ENCODE results near the gene PPIF.

Gene PPIF

DNA sequence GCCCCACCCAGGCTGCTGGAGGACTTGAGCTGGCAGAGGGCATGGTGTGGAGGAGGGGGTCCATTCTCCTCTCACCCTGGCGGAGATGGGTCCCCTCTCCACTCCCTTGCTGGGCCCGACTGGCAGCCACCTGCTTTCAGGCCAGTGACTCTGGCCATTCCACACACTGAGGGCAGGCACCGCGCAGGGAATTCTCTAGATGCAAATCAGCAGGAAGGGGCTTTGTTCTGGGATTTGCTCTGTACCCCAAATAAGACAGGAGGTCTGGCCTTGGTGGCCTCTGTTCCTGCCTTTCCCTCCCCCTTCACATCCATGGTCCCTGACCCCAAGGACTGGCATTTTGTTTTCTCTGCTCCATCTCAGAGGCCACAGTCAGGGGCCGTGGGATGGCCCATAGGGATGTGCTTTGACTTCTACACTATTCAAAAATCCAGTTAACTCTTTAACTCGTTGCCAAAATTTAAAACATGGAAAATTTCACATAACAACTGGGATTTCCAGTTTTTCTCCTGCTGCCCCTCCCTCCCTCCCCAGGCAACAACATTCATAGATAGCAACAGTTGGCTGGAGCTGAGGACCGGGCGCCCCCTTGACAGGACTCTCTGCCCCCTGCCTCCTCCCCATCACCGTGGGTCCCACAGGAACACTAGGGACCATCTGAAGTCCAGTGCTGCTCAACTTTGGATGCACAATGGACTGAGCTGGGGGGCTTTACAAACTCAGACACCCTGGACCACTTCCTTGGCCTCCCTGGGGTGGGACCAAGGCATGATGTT, 33.9 kb downstream of the PPIF start:
- CTCF ChIA-PET: interaction anchor here (1.7 kb wide), 1 partner anchor 20 kb away, joined by 9 read pairs; no protein-coding TSS in a partner anchor
- POLR2A ChIA-PET: no interaction called here
- peak; percentile 13 for DNase-seq (ENCODE audit: extremely low spot score)
- TF ChIP-seq, protein P1, sequence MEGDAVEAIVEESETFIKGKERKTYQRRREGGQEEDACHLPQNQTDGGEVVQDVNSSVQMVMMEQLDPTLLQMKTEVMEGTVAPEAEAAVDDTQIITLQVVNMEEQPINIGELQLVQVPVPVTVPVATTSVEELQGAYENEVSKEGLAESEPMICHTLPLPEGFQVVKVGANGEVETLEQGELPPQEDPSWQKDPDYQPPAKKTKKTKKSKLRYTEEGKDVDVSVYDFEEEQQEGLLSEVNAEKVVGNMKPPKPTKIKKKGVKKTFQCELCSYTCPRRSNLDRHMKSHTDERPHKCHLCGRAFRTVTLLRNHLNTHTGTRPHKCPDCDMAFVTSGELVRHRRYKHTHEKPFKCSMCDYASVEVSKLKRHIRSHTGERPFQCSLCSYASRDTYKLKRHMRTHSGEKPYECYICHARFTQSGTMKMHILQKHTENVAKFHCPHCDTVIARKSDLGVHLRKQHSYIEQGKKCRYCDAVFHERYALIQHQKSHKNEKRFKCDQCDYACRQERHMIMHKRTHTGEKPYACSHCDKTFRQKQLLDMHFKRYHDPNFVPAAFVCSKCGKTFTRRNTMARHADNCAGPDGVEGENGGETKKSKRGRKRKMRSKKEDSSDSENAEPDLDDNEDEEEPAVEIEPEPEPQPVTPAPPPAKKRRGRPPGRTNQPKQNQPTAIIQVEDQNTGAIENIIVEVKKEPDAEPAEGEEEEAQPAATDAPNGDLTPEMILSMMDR (IDR thresholded peaks at IDR 0.05; ENCODE audit: control extremely low read depth, extremely low read depth, low read depth, missing control alignments): no peak

DNA sequence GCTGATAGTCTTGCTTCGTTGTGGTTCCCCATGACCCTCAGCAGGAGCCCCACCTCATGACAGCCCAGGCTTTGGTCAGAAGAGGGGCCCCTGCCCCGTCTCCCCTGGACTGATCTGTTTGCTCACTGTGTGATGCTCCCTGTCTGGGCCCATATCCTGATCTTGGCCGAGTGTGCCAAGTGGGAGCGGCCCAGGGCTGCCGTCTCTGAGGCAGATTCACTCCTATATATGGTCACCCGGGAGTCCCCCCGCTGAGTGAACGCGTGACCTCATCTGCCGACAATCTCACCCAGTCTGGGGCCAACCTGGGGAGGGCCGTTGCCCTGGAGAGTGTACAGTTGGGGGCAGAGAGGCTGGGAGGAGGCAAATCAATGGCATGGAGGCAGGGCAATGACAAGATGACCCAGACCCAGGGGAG, 34.5 kb downstream of the PPIF start:
- TF ChIP-seq, protein P1 (IDR thresholded peaks at IDR 0.05; ENCODE audit: control extremely low read depth, extremely low read depth, low read depth, missing control alignments): no peak
- ChIA-PET CTCF (interaction anchor here (2.5 kb wide), 1 partner anchor 7 kb away, joined by 20 read pairs; no protein-coding TSS in a partner anchor), POLR2A (no interaction called here)
- peak; percentile 10 for DNase-seq (ENCODE audit: extremely low spot score)

DNA sequence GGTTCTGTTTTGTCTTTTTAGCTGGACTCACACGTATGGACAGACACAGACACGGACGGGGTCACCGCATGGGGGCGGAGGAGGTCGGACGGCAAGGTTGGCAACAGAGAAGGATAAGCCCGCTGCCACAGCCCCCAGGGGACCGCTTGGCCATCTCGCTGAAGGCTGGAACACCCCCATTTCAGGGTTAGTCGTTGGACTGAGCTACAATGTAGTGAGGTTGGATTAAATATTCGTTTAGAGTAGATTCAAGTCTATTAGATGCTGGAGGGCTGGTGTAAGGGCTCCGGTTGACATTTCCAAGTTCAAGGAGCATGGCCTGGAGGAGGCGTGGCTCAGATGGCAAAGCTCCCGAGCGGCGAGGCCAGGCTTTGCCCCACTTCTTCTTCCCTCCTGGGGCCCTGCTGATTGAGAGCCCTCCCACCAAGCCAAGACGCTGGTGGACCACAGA, 35.2 kb downstream of the PPIF start:
- POLR2A ChIA-PET: no interaction called here
- DNase-seq (ENCODE audit: extremely low spot score): no peak
- CTCF ChIA-PET: interaction anchor here (1.0 to 2.5 kb wide), 3 partner anchors 8 to 36 kb away, joined by 3 to 20 read pairs (median 3); no protein-coding TSS in a partner anchor
- TF ChIP-seq, protein P1 (IDR thresholded peaks at IDR 0.05; ENCODE audit: control extremely low read depth, extremely low read depth, low read depth, missing control alignments): no peak

DNA sequence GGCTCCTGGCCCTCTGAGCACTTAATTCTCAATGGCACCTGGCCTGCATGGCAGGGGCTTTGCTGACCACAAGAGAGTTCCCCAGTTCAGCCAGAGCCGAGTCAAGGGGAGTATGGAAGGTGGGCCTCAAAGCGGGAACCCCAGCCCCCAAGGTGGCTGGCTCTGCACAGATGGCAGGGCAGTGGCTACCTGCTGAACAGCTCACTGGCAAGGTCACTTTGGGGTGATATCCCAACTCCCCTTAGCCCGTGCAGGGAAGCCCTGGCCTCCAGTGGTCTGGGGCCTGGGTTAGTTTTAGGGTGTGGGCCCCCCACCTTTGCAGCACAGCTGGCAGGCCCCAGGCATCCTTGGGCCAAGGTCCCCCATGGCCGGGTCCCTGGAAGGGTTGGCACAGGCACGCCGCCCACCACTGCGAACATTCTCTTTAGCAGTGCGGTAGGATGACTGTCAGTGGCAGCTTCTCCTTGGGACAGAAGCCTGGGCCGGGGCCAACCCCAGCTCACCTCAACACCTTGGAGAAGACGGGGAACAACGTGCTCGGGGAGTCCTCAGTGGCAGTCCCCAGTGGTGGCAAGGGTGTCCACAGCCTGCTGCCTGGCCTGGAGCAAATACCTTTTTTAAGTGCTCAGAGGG, 36.8 kb downstream of the PPIF start:
- POLR2A ChIA-PET: no interaction called here
- peak; percentile 14 for DNase-seq (ENCODE audit: extremely low spot score)
- CTCF ChIA-PET: interaction anchor here (1.2 to 2.5 kb wide), 2 partner anchors 10 to 84 kb away, joined by 3 to 20 read pairs; no protein-coding TSS in a partner anchor
- TF ChIP-seq, protein P1 (IDR thresholded peaks at IDR 0.05; ENCODE audit: control extremely low read depth, extremely low read depth, low read depth, missing control alignments): no peak

DNA sequence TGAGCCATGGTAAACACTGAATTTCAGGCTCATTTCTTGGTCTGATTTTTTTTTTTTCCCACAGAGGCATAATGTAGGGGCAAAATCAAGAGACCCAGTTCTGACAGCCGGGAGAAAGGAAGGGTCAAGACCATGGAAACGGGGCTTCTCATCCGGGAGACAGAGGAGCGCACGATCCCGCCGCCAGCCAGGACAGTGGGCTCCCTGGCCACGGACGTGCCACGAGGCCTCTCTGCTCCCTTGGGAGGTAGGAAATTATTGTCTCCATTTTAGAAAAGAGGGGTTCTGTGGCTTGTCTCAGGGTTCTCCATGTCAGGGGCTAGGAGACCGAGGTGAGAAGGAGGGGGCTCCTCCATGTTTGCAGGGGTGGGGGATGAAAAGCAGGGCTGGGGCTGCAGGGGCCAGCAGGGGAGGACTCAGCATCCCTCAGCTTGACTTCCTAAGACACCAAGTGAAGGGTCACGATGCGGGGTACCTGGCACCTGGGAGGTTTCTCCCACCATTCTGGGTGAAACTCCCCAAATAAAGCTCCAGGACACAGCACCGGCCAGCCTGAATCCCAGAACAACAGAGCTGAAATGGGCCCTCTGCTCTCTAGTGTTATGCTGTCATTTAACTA, 37.6 kb downstream of the PPIF start:
- CTCF ChIA-PET: interaction anchor here (1.2 kb wide), 1 partner anchor 83 kb away, joined by 3 read pairs; no protein-coding TSS in a partner anchor
- TF ChIP-seq, protein P1 (IDR thresholded peaks at IDR 0.05; ENCODE audit: control extremely low read depth, extremely low read depth, low read depth, missing control alignments): no peak
- DNase-seq (ENCODE audit: extremely low spot score): peak; percentile 17
- POLR2A ChIA-PET: no interaction called here

DNA sequence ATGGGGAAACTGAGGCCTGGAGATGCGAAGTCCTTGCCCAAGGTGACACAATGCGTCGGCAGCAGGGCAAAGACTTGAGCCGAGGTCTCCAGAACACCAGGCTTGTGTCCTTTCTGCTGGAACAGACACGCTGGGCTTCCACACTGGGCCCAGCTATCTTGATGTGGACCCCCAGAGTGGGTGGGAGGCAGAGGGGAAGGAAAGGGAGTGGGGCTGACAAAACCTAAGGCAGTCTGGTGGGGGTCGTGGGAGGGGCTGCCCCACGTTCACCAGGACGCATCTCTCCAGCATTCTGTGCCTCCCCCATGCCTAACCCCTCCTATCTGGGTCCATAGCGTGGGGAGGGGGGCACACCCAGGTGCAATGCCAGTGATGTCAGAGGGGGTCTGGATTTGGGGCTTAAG, 38.1 kb downstream of the PPIF start:
- ChIA-PET CTCF (interaction anchor here (1.2 kb wide), 1 partner anchor 82 kb away, joined by 3 read pairs; no protein-coding TSS in a partner anchor), POLR2A (no interaction called here)
- TF ChIP-seq, protein P1 (IDR thresholded peaks at IDR 0.05; ENCODE audit: control extremely low read depth, extremely low read depth, low read depth, missing control alignments): no peak
- DNase-seq (ENCODE audit: extremely low spot score): peak; percentile 15

Data from GM10248 (cell line).